ENCODE measurements around the gene QRICH2. TPM values are rescaled to one million over a fixed set of nuclear protein-coding genes. Genes with fewer than 3 reads are reported as not detected.

QRICH2 gene
- total and polyA plus RNA-seq, 9 of the 15 experiments (the other 6 are each of a cell fraction or from before 2014, with no cell fraction given) = 0.03 to 1.6 (median 0.81) TPM

DNA sequence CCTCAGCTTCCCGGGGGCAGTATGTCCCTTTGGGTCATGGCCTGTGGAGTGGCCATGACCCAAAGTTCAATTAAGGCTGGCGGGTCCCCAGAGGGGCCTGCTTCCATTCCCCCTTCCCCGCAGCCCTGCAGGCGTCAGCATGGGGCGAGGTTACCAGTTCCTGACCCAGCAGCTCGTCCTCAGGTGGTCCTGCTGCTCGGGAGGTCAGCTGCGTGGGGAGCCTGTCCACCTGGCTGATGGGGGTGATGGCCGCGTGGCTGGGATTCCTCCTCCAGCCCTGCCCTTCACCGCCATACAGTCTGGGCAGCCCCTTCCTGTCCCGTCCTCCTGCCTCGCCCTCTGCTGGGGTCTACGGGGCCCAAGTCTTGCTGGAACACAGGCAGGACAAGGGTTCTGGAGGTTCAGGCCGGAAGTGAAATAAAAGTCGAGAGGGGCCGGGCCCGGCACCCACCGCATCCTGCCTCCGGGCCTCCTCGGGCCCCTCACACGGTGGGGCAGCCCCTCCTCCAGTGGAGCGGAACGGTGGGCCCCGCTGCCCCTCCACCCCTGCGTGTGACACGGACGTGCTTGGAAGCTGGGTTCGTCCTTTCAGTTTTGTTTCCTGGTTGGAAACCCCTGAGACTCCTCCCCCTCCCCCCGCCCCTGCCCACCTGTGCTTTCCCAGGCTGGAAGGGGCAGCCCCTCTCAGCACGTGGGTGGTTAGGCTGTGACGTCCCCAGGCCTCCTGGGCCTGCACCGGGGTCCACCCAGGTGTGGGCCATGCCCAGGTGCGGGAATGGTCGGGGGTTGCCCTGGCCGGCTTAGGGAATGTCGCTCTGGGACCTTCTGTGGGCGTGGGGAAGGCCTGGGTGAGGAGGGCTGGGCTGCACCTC, 36.2 kb downstream of the QRICH2 start (continued):
- TF ChIP-seq MTA3 (IDR thresholded peaks at IDR 0.05; ENCODE audit: borderline replicate concordance) = 0 out of 2 replicates have a peak, but pooled peaks have one; percentile 38
- TF ChIP-seq, protein P1, sequence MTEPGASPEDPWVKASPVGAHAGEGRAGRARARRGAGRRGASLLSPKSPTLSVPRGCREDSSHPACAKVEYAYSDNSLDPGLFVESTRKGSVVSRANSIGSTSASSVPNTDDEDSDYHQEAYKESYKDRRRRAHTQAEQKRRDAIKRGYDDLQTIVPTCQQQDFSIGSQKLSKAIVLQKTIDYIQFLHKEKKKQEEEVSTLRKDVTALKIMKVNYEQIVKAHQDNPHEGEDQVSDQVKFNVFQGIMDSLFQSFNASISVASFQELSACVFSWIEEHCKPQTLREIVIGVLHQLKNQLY (CRISPR knock-in tag; conservative IDR thresholded peaks at IDR 0.05) = 0 out of 4 replicates have a peak, but pooled peaks of 1 of the 2 experiments have one; percentile 5
- TF ChIP-seq RAD51 (IDR thresholded peaks at IDR 0.05; ENCODE audit: borderline replicate concordance, low read depth) = no peak
- no peak for TF ChIP-seq MAFF (IDR thresholded peaks at IDR 0.05; ENCODE audit: low read length)
- no peak for TF ChIP-seq RBM17 (IDR thresholded peaks at IDR 0.05; ENCODE audit: borderline replicate concordance, low read depth, low read length)
- TF ChIP-seq MIER1 (IDR thresholded peaks at IDR 0.05; ENCODE audit: low read depth) = no peak
- no peak for TF ChIP-seq ELF2 (CRISPR knock-in tag; IDR thresholded peaks at IDR 0.05)
- TF ChIP-seq SREBF2 (CRISPR knock-in tag; IDR thresholded peaks at IDR 0.05) = no peak
- TF ChIP-seq MYNN (IDR thresholded peaks at IDR 0.05) = peak; percentile 63
- no peak for TF ChIP-seq MYNN (CRISPR knock-in tag; IDR thresholded peaks at IDR 0.05)
- TF ChIP-seq MTF1 (CRISPR knock-in tag; IDR thresholded peaks at IDR 0.05; ENCODE audit: borderline replicate concordance) = no peak
- peak; percentile 84 for TF ChIP-seq HMGN3 (IDR thresholded peaks at IDR 0.05; ENCODE audit: borderline replicate concordance, extremely low read depth, insufficient read length, low read depth, low read length)
- peak; percentile 32; the same call in 1 of the 2 replicates for TF ChIP-seq ERF (CRISPR knock-in tag; IDR thresholded peaks at IDR 0.05)
- peak; percentile 52 for TF ChIP-seq ZBTB7A (IDR thresholded peaks at IDR 0.05; ENCODE audit: borderline replicate concordance, control insufficient read depth, low read depth, low read length)

All from K562 (cell line).